GM18526 (cell line): Measurements from ENCODE around the gene SMIM13.

Experiments used
- POLR2A ChIP-seq: IDR thresholded peaks from 3 replicates; pipeline ENCODE4 v1.6.1; 2011; ENCODE audit not compliant: insufficient read length; ENCODE audit errors: extremely low read depth

The SMIM13 gene

GRCh38 chr6:11101417-11101816, 7.8 kb downstream of the SMIM13 start:
- no peak for TF ChIP-seq POLR2A

- no peak for TF ChIP-seq POLR2A
Measured at GRCh38 chr6:11103065-11103464, 9.4 kb downstream of the SMIM13 start.

GRCh38 chr6:11108726-11109125, 15.1 kb downstream of the SMIM13 start:
- TF ChIP-seq POLR2A = no peak

GRCh38 chr6:11110921-11111768, 17.5 kb downstream of the SMIM13 start, which contains the start of gene ERVFRD-1:
TSS of gene ERVFRD-1 (minus strand) at chr6:11111725. CDS start at chr6:11105310, 6,415 bp downstream.
- TF ChIP-seq POLR2A = no peak

- no peak for TF ChIP-seq POLR2A
Measured at GRCh38 chr6:11111769-11112437, 18.3 kb downstream of the SMIM13 start.

- no peak for TF ChIP-seq POLR2A
Measured at GRCh38 chr6:11113038-11113437, 19.4 kb downstream of the SMIM13 start.

- no peak for TF ChIP-seq POLR2A
Measured at GRCh38 chr6:11120271-11121005, 26.8 kb downstream of the SMIM13 start.

GRCh38 chr6:11121851-11122250, 28.2 kb downstream of the SMIM13 start:
- TF ChIP-seq POLR2A = no peak

- no peak for TF ChIP-seq POLR2A
Measured at GRCh38 chr6:11122380-11122779, 28.7 kb downstream of the SMIM13 start.

GRCh38 chr6:11123978-11124377, 30.3 kb downstream of the SMIM13 start:
- TF ChIP-seq POLR2A = no peak

- no peak for TF ChIP-seq POLR2A
Measured at GRCh38 chr6:11126876-11127275, 33.2 kb downstream of the SMIM13 start.

- TF ChIP-seq POLR2A = no peak
Measured at GRCh38 chr6:11128608-11129007, 35.0 kb downstream of the SMIM13 start.

- TF ChIP-seq POLR2A = no peak
Measured at GRCh38 chr6:11129908-11130565, 36.4 kb downstream of the SMIM13 start.

- no peak for TF ChIP-seq POLR2A
Measured at GRCh38 chr6:11130605-11131004, 37.0 kb downstream of the SMIM13 start.

GRCh38 chr6:11132194-11132888, 38.7 kb downstream of the SMIM13 start:
- TF ChIP-seq POLR2A = no peak

- no peak for TF ChIP-seq POLR2A
Measured at GRCh38 chr6:11133281-11133680, 39.6 kb downstream of the SMIM13 start.
